ENCODE measurements around the gene POU6F2. TPM values are rescaled to one million over a fixed set of nuclear protein-coding genes. Genes with fewer than 3 reads are reported as not detected.

Gene POU6F2
- total RNA-seq, 1 experiment from 2014 or later = 0.90 TPM

- DNase-seq = no peak
- no peaks in the 10 kb centered on the region for H3K36me3 ChIP-seq (replicated peaks; ENCODE audit: control insufficient read depth, insufficient read depth, low read length)
- no peaks in the 10 kb centered on the region for H3K27me3 ChIP-seq (ENCODE audit: control insufficient read depth, insufficient read depth, low read length)
- H3K4me3 ChIP-seq (ENCODE audit: insufficient read depth, low read depth, low read length) = no peak overlapping the region
These were observed 483.6 kb downstream of the POU6F2 start for GRCh38 chr7:39461263-39461820.

GRCh38 chr7:39463252-39463651, 485.5 kb downstream of the POU6F2 start:
- no peak for DNase-seq
- no peaks in the 10 kb centered on the region for H3K27me3 ChIP-seq (ENCODE audit: control insufficient read depth, insufficient read depth, low read length)
- H3K4me3 ChIP-seq (ENCODE audit: insufficient read depth, low read depth, low read length) = no peak overlapping the region
- no peaks in the 10 kb centered on the region for H3K36me3 ChIP-seq (replicated peaks; ENCODE audit: control insufficient read depth, insufficient read depth, low read length)

- no peaks in the 10 kb centered on the region for H3K27me3 ChIP-seq (ENCODE audit: control insufficient read depth, insufficient read depth, low read length)
- DNase-seq = no peak
- H3K4me3 ChIP-seq (ENCODE audit: insufficient read depth, low read depth, low read length) = no peak overlapping the region
These were observed 486.8 kb downstream of the POU6F2 start for GRCh38 chr7:39464350-39465054.

GRCh38 chr7:39465055-39465929, 487.6 kb downstream of the POU6F2 start:
- H3K4me3 ChIP-seq (ENCODE audit: insufficient read depth, low read depth, low read length) = no peak overlapping the region
- H3K36me3 ChIP-seq (replicated peaks; ENCODE audit: control insufficient read depth, insufficient read depth, low read length) = no peaks in the 10 kb centered on the region
- no peaks in the 10 kb centered on the region for H3K27me3 ChIP-seq (ENCODE audit: control insufficient read depth, insufficient read depth, low read length)
- peak; percentile 68 for DNase-seq

More at GRCh38 chr7:39464350-39465054, 486.8 kb downstream of the POU6F2 start:
- no peaks in the 10 kb centered on the region for H3K36me3 ChIP-seq (replicated peaks; ENCODE audit: control insufficient read depth, insufficient read depth, low read length)

GRCh38 chr7:39468261-39468660, 490.6 kb downstream of the POU6F2 start:
- DNase-seq = no peak
- Histone ChIP-seq H3K27me3 (ENCODE audit: control insufficient read depth, insufficient read depth, low read length) (no peaks in the 10 kb centered on the region), H3K4me3 (ENCODE audit: insufficient read depth, low read depth, low read length) (no peak overlapping the region), H3K36me3 (replicated peaks; ENCODE audit: control insufficient read depth, insufficient read depth, low read length) (no peaks in the 10 kb centered on the region)

GRCh38 chr7:39468808-39469374, 491.2 kb downstream of the POU6F2 start:
- Histone ChIP-seq H3K27me3 (ENCODE audit: control insufficient read depth, insufficient read depth, low read length) (no peaks in the 10 kb centered on the region), H3K4me3 (ENCODE audit: insufficient read depth, low read depth, low read length) (no peak overlapping the region), H3K36me3 (replicated peaks; ENCODE audit: control insufficient read depth, insufficient read depth, low read length) (no peaks in the 10 kb centered on the region)
- no peak for DNase-seq

- no peaks in the 10 kb centered on the region for H3K27me3 ChIP-seq (ENCODE audit: control insufficient read depth, insufficient read depth, low read length)
- no peak for DNase-seq
- no peak overlapping the region for H3K4me3 ChIP-seq (ENCODE audit: insufficient read depth, low read depth, low read length)
- H3K36me3 ChIP-seq (replicated peaks; ENCODE audit: control insufficient read depth, insufficient read depth, low read length) = no peaks in the 10 kb centered on the region
These were observed 503.2 kb downstream of the POU6F2 start for GRCh38 chr7:39480901-39481300.

GRCh38 chr7:39488467-39489393, 511.0 kb downstream of the POU6F2 start:
- H3K27me3 ChIP-seq (ENCODE audit: control insufficient read depth, insufficient read depth, low read length) = no peaks in the 10 kb centered on the region
- no peaks in the 10 kb centered on the region for H3K36me3 ChIP-seq (replicated peaks; ENCODE audit: control insufficient read depth, insufficient read depth, low read length)
- H3K4me3 ChIP-seq (ENCODE audit: insufficient read depth, low read depth, low read length) = no peak overlapping the region
- DNase-seq = no peak

GRCh38 chr7:39490296-39490695, 512.6 kb downstream of the POU6F2 start:
- Histone ChIP-seq H3K36me3 (replicated peaks; ENCODE audit: control insufficient read depth, insufficient read depth, low read length) (no peaks in the 10 kb centered on the region), H3K4me3 (ENCODE audit: insufficient read depth, low read depth, low read length) (no peak overlapping the region), H3K27me3 (ENCODE audit: control insufficient read depth, insufficient read depth, low read length) (no peaks in the 10 kb centered on the region)
- no peak for DNase-seq

- no peaks in the 10 kb centered on the region for H3K27me3 ChIP-seq (ENCODE audit: control insufficient read depth, insufficient read depth, low read length)
- H3K4me3 ChIP-seq (ENCODE audit: insufficient read depth, low read depth, low read length) = no peak overlapping the region
- no peak for DNase-seq
- H3K36me3 ChIP-seq (replicated peaks; ENCODE audit: control insufficient read depth, insufficient read depth, low read length) = no peaks in the 10 kb centered on the region
These were observed 516.2 kb downstream of the POU6F2 start for GRCh38 chr7:39493934-39494333.

- no peak overlapping the region for H3K4me3 ChIP-seq (ENCODE audit: insufficient read depth, low read depth, low read length)
- no peaks in the 10 kb centered on the region for H3K27me3 ChIP-seq (ENCODE audit: control insufficient read depth, insufficient read depth, low read length)
- DNase-seq = no peak
- H3K36me3 ChIP-seq (replicated peaks; ENCODE audit: control insufficient read depth, insufficient read depth, low read length) = no peaks in the 10 kb centered on the region
These were observed 523.6 kb downstream of the POU6F2 start for GRCh38 chr7:39501358-39501757.

GRCh38 chr7:39504963-39505362, 527.3 kb downstream of the POU6F2 start:
- no peaks in the 10 kb centered on the region for H3K27me3 ChIP-seq (ENCODE audit: control insufficient read depth, insufficient read depth, low read length)
- no peaks in the 10 kb centered on the region for H3K36me3 ChIP-seq (replicated peaks; ENCODE audit: control insufficient read depth, insufficient read depth, low read length)
- H3K4me3 ChIP-seq (ENCODE audit: insufficient read depth, low read depth, low read length) = no peak overlapping the region
- no peak for DNase-seq

GRCh38 chr7:39507866-39508551, 530.3 kb downstream of the POU6F2 start:
- Histone ChIP-seq H3K27me3 (ENCODE audit: control insufficient read depth, insufficient read depth, low read length) (no peaks in the 10 kb centered on the region), H3K36me3 (replicated peaks; ENCODE audit: control insufficient read depth, insufficient read depth, low read length) (no peaks in the 10 kb centered on the region), H3K4me3 (ENCODE audit: insufficient read depth, low read depth, low read length) (no peak overlapping the region)
- DNase-seq = no peak

Measured in H7 (cell line).